HPDE6-E6E7 (cell line): ENCODE data around the gene KRT40.
A peak's percentile ranks its signal among the peaks of the same experiment; 100 is the strongest.

Experiments
- DNase-seq: peaks from one replicate; pipeline ENCODE4 v3.0.0; 2011; ENCODE audit warnings: missing footprints; ENCODE audit errors: extremely low spot score

KRT40 gene

GRCh38 chr17:40952661-40953060, 31.5 kb downstream of the KRT40 start:
- peak; percentile 22 for DNase-seq

GRCh38 chr17:40952154-40952553, 32.0 kb downstream of the KRT40 start:
- no peak for DNase-seq

- no peak for DNase-seq
Observed at GRCh38 chr17:40951011-40951622, 33.0 kb downstream of the KRT40 start.

GRCh38 chr17:40950176-40950575, 34.0 kb downstream of the KRT40 start:
- no peak for DNase-seq

GRCh38 chr17:40949418-40949817, 34.7 kb downstream of the KRT40 start:
- no peak for DNase-seq

- DNase-seq, result no peak
Observed at GRCh38 chr17:40947929-40948328, 36.2 kb downstream of the KRT40 start.

- DNase-seq, result no peak
Observed at GRCh38 chr17:40945414-40945813, 38.7 kb downstream of the KRT40 start.

GRCh38 chr17:40944531-40944930, 39.6 kb downstream of the KRT40 start:
- DNase-seq, result no peak

GRCh38 chr17:40942553-40942952, 41.6 kb downstream of the KRT40 start:
- no peak for DNase-seq

GRCh38 chr17:40940266-40940665, 43.9 kb downstream of the KRT40 start:
- DNase-seq, result no peak

- no peak for DNase-seq
Observed at GRCh38 chr17:40938981-40939380, 45.1 kb downstream of the KRT40 start.

- no peak for DNase-seq
Observed at GRCh38 chr17:40937384-40937819, 46.7 kb downstream of the KRT40 start, which contains the start of gene KRT23. KRT23 (minus strand) TSS chr17:40937646; CDS start chr17:40936603, 1,043 bp downstream.

GRCh38 chr17:40936976-40937375, 47.1 kb downstream of the KRT40 start:
- no peak for DNase-seq

- no peak for DNase-seq
Observed at GRCh38 chr17:40936437-40936971, 47.6 kb downstream of the KRT40 start.

- DNase-seq, result no peak
Observed at GRCh38 chr17:40935624-40936023, 48.5 kb downstream of the KRT40 start.

GRCh38 chr17:40932608-40933007, 51.5 kb downstream of the KRT40 start:
- no peak for DNase-seq

- no peak for DNase-seq
Observed at GRCh38 chr17:40931311-40931710, 52.8 kb downstream of the KRT40 start.
